ENCODE results near the gene ADD3.

The ADD3 gene

GRCh38 chr10:109995595-109995994 is 12.2 kb upstream of the ADD3 start:
- no peak for DNase-seq (ENCODE audit: low read depth)
- no peak overlapping the region for H3K4me3 ChIP-seq (ENCODE audit: control insufficient read depth, low read depth, low read length)
- TF ChIP-seq CTCF (conservative IDR thresholded peaks at IDR 0.05; ENCODE audit: control insufficient read depth, insufficient read depth, low read depth, low read length) = no peak

GRCh38 chr10:109996225-109996624 is 11.6 kb upstream of the ADD3 start:
- no peak for TF ChIP-seq CTCF (conservative IDR thresholded peaks at IDR 0.05; ENCODE audit: control insufficient read depth, insufficient read depth, low read depth, low read length)
- peak; percentile 73 for DNase-seq (ENCODE audit: low read depth)
- H3K4me3 ChIP-seq (ENCODE audit: control insufficient read depth, low read depth, low read length) = no peak overlapping the region

- no peak overlapping the region for H3K4me3 ChIP-seq (ENCODE audit: control insufficient read depth, low read depth, low read length)
- no peak for TF ChIP-seq CTCF (conservative IDR thresholded peaks at IDR 0.05; ENCODE audit: control insufficient read depth, insufficient read depth, low read depth, low read length)
- DNase-seq (ENCODE audit: low read depth) = no peak
Measured at GRCh38 chr10:109996766-109997171, 11.0 kb upstream of the ADD3 start.

- DNase-seq (ENCODE audit: low read depth) = no peak
- H3K4me3 ChIP-seq (ENCODE audit: control insufficient read depth, low read depth, low read length) = no peak overlapping the region
- no peak for TF ChIP-seq CTCF (conservative IDR thresholded peaks at IDR 0.05; ENCODE audit: control insufficient read depth, insufficient read depth, low read depth, low read length)
Measured at GRCh38 chr10:109997233-109997632, 10.6 kb upstream of the ADD3 start.

- no peak for DNase-seq (ENCODE audit: low read depth)
- H3K4me3 ChIP-seq (ENCODE audit: control insufficient read depth, low read depth, low read length) = no peak overlapping the region
- no peak for TF ChIP-seq CTCF (conservative IDR thresholded peaks at IDR 0.05; ENCODE audit: control insufficient read depth, insufficient read depth, low read depth, low read length)
Measured at GRCh38 chr10:109998513-109998912, 9.3 kb upstream of the ADD3 start.

- DNase-seq (ENCODE audit: low read depth) = no peak
Measured at GRCh38 chr10:110002801-110003523, 4.8 kb upstream of the ADD3 start.

More at GRCh38 chr10:110002801-110003523, 4.8 kb upstream of the ADD3 start:
- TF ChIP-seq CTCF (conservative IDR thresholded peaks at IDR 0.05; ENCODE audit: control insufficient read depth, insufficient read depth, low read depth, low read length) = no peak
- H3K4me3 ChIP-seq (ENCODE audit: control insufficient read depth, low read depth, low read length) = no peak overlapping the region

Data from fibroblast of mammary gland (primary cell).